DMS 273 (cell line): Measurements from ENCODE around the gene B4GALT2.

Source experiments
- DNase-seq: peaks from one replicate; lab custom pipeline; 2025; ENCODE audit not compliant: unreplicated experiment; lab: John Stamatoyannopoulos, UW

Gene B4GALT2

DNA sequence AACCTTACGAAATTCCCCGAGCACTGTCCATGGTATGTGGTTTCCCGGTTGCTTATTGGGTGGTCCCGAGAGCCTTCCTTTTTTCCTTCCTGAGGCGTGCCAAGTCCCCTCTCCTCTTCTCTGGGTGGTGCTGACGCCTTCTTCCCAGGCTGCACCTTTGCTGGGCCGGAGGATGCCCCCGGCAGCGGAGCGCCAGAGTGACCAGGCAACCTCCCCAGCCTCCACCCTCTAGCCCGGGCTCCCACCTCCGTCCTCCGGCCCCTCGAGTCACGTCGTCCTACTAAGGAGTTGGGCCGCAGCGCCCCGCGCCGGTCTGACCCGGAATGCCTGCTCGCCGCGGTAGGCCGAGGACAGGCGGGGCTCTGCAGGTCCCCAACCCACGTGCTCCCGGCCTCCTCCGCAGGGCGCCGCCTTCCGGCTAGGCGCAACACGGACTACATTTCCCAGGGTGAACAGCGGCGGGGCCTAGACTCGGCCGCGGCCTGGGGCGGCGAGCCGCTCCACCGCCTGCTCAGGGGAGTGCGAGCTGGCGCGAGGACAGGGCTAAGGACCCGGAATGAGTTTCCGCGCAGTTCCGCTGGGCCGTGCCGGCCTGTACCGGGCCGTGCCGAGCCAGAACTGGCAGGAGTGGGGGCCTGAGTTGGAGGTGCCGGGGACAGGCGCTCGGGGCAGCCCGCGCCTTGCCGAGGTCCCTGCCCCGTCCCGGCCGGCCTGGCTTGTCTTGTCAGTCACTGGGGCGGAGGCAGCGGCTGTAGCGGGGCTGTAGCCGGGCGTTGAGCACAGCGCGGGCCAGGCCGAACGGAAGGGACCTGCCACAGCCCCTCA, 32.6 kb upstream of the B4GALT2 start, which contains the start of gene IPO13:
TSS of gene IPO13 (plus strand) at position 715 of the 825 bp plus-strand sequence. CDS start 651 bp downstream, outside the sequence.
- DNase-seq, result peak; percentile 99

DNA sequence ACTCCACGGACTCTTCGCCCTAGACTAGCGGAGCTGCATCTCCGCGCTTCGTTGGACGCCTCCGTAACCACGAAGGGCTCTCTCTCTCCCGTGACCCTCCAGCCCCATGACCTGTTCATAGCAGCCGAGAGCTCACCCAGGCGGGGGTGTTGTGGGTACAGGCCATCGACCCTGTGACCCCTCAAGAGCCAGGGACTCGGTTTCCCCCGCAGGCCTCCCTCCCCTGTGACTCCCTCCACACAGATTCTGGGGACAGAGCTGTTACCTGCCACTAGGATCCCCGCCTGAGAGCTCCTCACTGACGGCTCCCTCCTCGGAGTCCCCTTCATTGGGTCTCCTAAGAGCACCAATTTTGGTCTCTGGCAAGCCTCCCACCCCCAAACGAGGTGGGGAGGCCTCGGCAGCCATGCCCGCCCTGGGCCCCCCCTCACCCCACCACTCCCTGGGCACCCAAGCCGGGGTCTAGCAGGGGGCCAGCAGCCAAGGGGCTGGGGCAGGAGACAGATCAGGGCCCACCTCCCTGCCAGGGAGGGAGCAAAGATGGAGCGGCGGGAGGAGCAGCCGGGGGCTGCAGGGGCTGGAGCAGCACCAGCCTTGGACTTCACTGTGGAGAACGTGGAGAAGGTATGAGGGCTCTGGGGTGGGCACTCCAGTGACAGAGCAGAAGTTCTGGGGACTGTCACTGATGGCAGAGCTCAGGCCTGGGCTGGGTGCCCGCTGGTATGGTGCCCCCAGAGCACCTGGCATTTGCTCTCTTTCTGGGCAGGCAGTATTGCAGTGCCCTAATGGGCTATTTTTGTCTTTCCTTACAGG, 31.7 kb upstream of the B4GALT2 start:
- peak; percentile 55 for DNase-seq

DNA sequence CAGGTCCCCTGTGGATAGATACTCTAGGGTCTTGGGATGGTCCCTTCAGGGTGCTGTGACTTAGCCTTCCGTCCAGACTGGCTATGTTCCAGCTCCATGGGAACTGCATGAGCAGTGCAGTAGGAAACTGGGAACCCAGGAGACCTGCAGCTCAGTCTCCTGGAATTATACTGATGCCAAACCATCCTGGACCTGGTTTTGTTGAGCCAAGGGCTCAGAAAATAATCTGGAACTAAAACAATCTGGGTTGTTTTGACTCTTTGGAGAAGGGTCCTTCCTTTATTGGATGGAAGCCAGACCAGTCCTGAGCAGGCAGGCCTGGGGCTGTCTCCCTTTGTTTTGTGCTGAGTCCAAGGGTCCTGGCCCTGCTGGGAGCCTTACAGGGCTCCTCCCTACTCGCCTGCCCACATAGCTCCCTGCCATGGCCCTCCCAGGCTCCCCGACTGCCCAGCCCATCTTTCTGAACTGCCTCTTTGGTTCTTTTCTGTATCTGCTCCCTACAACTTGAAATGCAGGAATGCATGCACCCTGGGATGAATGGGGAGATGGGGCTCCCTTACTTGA, 31.1 kb upstream of the B4GALT2 start:
- peak; percentile 62 for DNase-seq

DNA sequence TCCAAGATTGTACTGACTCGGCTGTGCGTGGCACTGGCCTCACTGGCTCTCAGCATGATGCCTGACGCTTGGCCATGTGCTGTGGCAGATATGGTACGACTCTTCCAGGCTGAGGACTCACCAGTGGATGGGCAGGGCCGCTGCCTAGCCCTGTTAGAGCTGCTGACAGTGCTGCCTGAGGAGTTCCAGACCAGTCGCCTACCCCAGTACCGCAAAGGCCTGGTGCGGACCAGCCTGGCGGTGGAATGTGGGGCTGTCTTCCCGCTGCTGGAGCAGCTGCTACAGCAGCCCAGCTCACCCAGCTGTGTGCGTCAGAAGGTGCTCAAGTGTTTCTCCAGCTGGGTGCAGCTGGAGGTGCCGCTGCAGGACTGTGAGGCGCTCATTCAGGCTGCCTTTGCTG, 29.3 kb upstream of the B4GALT2 start:
- no peak for DNase-seq

DNA sequence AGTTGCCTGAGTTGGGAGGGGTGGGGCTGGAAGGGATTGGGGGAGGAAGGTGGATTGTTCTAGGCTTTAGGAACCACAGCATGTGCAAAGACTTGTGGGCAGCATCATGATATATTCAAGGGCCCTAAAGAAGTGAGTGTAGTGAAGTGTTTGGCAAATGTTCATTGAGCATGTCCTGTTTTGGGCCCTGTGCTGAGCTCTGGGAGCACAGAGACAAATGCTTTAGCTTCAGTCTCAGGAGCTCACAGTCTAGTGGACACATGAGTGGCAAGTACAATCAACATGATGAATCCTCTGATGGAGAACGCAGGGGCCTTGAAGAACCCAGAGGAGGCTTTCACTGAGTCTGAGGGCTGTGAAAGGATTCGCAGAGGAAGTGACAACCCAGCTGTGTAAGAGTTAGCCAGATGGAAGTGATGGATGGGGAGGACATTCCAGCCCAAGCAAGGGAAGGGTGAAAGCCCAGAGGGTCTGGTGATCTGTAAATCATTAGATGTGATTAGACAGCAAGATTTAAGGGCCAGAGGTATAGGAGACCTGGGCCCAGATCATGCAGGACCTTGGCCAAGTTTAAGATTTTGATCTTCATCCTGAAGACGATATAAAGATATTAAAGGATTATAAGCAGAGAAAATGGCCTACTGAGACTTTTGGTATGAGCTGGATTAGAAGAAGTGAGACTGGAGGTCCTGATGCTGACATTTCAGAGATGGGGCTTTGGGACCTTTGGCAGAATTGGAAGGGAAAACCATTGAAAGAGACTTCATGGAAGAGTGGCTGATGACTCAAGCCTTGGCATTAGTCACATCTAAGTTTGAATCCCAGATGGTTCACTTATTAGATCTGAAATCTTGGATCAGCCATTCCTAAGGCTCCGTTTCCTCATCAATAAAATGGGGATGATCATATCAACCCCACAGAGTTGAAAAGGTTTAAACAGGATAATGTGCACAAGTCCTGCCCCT, 27.7 kb upstream of the B4GALT2 start:
- DNase-seq, result no peak

DNA sequence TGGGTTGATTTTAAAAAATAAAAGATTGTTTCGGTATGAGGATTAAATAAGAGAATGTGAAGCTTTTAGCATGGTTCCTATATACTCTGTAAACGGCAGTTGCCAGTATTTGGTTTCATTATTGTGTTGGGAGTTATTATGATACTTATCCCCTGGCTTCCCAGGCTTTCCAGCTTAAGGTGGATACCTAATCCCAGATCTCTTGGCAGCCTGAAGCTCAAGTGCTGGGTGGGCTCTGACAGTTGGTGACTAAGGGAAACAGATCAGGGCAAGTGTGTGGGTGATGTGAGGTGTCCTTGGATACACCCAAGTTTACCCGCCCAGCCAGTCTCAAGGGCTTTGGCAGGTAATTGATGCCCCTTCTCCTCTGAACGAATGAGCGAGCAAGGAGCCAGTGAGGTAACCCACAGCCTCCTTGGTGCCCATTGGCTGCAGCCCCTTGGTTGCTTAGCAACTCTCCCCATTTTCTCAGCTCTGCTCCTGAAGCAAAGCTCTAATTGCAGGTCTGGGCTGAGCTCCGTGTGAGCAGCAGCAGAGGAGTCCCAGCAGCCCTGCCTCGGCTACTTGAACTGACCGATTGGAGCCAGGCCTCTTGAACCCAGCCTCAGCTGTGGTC, 26.2 kb upstream of the B4GALT2 start:
- peak; percentile 89 for DNase-seq

DNA sequence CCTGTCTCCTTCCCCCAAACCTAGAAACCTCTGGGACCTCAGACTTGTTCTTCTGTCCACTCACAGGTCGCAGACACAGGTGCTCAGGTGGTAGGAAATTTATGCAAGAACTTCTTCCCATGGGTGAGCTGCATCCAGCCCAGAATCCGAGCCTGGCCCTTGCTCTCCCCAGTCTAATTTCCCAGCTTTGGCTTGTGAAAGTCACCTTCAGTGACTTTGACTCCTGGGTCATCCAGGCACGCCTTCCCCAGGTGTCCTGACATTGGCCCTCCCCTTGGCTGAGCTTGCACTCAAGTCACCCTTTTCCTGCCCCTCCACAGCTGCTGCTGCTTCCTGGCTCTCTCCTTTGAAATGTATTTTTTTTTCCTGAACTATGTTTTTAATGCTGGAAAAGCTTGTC, 25.6 kb upstream of the B4GALT2 start:
- DNase-seq, result no peak

DNA sequence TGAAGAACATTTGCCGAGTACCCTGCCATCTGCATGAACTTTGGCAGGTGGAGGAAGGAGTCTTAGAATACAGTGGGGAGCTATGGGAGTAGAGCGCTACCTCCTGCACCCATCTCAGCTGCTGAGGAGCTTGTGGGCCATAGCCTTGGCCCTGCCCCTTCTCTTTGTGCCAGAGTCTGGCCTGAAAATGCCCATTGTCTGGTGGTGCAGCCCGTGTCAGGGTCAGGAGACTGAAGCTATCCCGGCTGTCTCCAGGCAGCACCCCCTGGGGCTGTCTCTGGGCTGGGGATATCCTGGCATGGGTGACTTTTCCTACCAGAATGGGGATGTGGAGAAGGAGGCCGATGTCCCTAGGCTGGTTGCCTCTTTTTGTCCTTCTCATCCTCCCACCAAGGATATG, 25.0 kb upstream of the B4GALT2 start:
- DNase-seq, result no peak

DNA sequence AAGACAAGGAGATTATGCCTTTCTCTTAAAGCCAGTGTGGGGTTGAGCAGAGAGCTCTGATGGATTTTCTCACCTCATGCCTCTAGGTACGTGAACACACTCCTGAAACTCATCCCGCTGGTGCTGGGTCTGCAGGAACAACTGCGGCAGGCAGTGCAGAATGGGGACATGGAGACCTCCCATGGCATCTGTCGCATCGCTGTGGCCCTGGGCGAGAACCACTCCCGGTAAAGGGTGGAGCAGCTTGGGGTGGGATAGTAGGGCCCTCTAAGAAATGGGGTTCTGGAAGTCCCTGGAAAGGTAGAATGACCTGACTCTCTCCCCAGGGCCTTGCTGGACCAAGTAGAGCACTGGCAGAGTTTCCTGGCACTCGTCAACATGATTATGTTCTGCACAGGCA, 22.8 kb upstream of the B4GALT2 start:
- no peak for DNase-seq

DNA sequence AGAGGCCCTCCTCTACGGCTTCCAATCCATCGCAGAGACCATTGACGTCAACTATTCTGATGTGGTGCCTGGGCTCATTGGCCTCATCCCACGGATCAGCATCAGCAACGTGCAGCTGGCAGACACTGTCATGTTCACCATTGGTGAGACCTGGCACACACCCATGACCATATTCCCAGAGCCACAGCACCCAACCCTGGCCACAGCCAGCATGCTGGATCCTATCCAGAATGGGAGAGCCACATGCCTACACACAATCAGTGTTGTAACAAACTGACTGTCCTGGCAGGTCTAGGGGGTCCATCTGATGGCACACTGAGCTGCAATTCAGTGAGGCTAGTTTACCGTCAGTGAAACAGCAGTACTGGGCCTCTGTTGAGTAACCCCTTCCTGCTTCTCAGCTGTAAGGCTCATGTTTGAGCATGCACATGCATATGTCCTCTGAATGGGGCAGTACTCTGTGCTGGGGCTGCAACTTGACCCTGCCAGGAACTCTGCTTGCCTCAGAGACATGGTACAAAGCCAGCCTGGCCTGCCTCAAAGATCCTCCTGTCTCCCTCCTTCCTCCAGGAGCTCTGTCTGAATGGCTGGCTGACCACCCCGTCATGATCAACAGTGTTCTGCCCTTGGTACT, 21.5 kb upstream of the B4GALT2 start:
- no peak for DNase-seq

DNA sequence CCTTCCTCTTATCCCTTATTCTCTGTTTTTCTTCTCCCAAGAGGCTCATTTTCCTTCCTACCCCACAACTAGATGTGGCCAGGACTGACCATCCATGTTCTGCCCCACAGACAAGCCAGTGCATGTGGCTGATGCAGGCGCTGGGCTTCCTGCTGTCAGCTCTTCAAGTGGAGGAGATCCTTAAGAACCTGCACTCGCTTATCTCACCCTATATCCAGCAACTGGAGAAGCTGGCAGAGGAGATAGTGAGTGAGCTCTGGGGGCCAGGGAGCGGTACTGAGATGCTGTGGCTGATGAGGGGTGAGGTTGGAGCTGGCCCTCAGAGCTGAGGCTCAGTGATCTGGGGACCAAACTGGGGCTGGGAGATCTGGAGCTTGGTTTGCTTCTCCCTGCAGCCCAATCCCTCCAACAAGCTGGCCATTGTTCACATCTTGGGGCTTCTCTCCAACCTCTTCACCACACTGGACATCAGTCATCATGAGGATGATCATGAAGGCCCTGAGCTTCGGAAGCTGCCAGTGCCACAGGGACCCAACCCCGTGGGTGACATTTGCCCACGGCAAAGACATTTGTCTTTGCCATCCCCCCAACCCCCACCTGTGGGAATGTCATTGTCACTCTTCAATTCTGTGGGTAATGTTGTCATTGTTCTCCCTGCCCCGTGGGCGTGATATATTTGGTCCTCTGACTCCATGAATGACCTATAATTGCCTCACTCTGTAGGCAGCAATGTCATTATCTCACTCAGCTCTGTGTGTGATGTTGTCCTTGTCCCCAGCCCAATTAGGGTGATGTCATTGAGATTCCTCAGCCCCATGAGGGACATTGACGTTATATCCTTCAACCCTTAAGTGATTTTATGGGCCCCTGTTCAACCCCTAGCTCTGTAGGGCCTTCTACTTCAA, 20.4 kb upstream of the B4GALT2 start:
- no peak for DNase-seq

DNA sequence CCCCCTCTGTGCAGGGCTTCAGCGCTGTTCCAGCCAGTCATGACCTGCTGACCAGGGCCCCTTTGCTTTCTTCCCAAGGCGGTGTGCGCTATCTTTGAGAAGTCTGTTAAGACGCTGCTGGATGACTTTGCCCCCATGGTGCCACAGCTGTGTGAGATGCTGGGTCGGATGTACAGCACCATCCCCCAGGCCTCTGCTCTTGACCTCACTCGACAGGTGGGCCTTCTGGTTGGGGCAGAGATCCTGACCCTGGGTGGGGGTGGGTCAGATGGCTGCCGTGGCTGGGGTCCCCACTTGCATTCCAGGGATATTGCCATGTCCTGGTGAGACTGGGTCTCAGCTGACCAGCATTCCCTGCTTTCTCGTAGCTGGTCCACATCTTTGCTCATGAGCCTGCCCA, 18.2 kb upstream of the B4GALT2 start:
- no peak for DNase-seq

DNA sequence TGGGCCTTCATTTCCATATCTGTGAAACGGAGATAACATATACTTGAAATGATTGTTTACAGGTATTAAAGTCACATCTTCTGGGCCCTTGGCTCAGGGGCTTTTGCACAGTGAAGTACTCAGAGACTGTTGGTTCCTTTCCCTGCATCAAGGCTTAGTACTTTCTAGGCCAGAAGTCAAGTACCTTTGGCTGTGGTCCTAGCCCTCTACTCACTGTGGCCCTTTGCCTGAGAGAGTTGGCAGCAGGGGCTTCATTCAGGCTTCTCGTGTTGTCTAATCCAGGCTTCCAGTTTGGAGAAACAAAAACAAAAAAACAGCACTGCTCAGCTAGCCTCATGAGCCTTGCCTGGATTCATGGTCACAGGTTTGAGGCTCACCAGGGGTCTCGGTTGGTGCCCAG, 17.3 kb upstream of the B4GALT2 start:
- DNase-seq, result no peak

DNA sequence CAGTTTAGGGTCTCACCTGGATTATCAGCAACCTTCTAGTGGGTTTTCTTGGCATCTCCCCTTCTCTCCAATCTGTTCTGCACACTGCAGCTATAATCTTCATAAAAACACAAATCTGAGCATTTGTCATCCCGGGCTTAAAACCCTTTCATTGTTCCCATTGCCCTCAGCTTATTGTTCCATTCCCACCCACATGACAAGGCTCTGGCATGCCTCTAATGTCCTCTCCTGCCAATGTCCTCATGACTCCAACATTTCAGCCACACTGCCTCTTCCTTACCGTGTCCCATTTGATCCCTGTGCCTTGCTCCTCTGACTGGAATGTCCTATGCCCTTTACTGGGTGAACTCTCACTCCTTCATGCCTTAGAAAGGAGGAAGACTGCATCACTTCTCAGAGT, 16.7 kb upstream of the B4GALT2 start:
- no peak for DNase-seq

DNA sequence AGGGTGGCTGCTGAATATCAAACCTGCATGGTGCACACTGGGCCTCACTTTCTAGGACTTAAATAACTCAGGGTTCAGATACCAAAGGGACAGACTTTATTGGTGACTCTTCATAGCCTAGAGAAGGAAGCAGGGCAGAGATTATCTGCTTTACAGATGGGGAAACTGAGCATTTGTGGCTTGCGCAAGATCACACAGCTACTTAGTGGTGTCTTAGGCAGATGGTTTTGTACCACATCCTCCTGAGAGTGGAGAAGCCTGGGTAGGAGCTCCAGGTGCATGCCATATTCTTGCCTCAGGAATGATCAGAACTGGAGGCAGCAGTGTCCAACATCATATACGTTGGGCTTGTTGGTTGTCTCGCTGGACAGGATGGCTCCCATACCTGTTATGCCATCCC, 16.0 kb upstream of the B4GALT2 start:
- no peak for DNase-seq

DNA sequence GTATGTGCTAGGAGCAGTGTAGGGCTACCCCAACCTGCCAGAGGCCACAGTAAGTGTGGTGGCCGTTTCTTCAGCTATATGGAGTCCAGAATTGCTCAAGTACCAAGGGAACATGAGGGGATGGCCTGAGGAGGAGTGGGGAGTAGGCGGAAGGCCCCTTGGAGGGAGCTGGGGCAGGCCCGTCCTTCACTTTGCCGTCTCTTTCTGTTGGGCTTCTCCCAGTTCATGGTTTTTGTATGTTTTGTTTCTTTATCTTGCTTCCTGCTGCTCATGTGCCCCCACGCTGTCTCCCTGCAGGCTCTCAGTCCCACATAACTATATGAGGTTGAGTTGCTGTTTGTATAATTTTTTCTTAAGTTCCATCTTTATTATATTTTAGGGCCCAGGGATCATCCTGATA, 15.1 kb upstream of the B4GALT2 start:
- no peak for DNase-seq

DNA sequence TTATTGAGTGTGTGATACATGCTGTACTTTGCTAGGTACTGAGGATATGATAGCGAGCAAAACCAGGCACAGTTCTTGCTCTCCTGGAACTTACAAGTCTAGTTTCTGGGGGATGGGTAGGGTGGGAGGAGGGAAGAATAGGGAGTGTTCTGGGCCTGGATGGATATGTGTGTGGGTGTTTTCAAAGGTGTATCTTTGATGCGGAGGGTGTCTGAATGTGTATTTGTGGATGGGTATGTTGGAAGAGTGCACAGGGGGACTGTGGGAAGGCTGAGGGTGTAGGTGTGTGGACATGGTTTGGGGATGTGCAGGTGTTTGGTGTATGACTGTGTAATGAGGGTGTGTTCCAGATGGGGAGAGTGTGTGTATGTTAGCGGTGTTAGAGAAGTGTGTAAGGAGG, 13.7 kb upstream of the B4GALT2 start:
- no peak for DNase-seq

DNA sequence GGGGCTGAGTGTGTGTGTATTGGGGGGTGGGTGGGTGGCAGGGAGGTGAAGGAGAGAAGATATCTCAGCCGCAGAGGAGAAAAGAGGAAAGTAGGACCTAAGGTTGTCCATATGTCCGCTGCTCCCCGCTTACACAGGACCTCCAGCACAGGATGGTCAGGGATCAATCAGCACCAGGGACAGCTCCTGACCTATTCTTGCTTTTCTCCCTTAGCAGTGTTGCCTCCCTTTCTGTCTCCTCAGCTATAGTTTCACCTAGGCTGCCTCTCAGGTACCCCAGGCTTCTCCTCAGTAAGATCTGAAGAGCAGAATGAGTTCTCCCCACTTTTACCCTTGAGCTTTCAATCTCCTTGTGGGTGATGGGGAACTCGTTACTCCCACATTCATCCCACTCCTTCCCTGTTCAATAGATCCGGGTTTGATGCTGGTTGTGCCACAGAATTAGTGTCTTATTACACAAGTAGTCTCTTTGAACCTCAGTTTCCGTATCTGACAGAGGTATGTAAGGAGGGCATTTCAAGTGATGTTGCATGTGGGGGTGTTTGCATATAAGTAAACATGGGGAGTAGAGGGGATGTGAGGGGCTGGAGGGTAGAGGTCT, 10.6 kb upstream of the B4GALT2 start:
- DNase-seq, result peak; percentile 24

DNA sequence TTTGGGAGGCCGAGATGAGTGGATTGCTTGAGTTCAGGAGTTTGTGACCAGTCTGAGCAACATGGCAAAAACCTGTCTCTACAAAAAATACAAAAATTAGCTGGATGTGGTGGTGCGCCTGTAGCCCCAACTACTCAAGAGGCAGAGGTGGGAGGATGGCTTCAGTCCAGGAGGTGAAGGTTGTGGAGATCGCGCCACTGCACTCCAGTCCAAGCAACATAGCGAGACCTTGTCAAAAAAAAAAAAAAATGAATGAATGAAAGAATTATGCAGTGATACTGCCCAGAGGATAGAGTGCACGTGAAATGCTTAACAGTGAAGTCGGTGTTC, 9.6 kb upstream of the B4GALT2 start:
- DNase-seq, result no peak
